K562 (cell line): ENCODE results near the gene RAB3GAP1. TPM values are rescaled to one million over a fixed set of nuclear protein-coding genes. Genes with fewer than 3 reads are reported as not detected.

ENCODE experiments used
- ATAC-seq: fragments of 200-7000 bp; cut with Tn5 transposase; 3 replicates; pipeline ENCODE4 v1.9.1; 2020; ENCODE audit warnings: moderate library complexity
- BruUV-seq: library from RNA; stranded (reverse); fragments of 400-500 nt; replicated peaks from 2 replicates; lab custom pipeline; 2021; lab: Mats Ljungman, UMichigan
- CTCF ChIA-PET: fragments of 300-600 bp; formaldehyde crosslinking; extraction: SDS; loops from one replicate; lab custom pipeline; 2021; ENCODE audit warnings: low intra/inter-chr PET ratio; lab: Yijun Ruan, JAX
- POLR2A ChIA-PET: fragments of 300-600, 350-650 bp; sonication (Branson Sonifier 250); formaldehyde crosslinking; extraction: SDS; loops from one replicate; lab custom pipeline; 2021; ENCODE audit warnings: antibody characterized with exemption, inconsistent platforms; lab: Yijun Ruan, JAX
- DNase-seq, 4 experiments: peaks; one replicate each; pipeline versions ENCODE4 v3.0.0 to v3.0.0-alpha.2; 2011 to 2018; ENCODE audit warnings: low spot score in 3 of 4, mixed read lengths in 3 of 4; ENCODE audit errors: extremely low read depth in 1 of 4
- FAIRE-seq: peaks from 2 replicates; lab custom pipeline; 2011; peaks lifted over from hg19 to GRCh38; lab: Jason Lieb, UNC
- H2AFZ ChIP-seq: 2 replicates; pipeline ENCODE4 v1.6.0; 2011; ENCODE audit warnings: low read depth, low read length, control low read depth, inconsistent platforms
- H3K27ac ChIP-seq: fragments of 200-600 bp; 3 replicates; pipeline ENCODE4 v1.8.0; 2011; ENCODE audit warnings: low read depth, mild to moderate bottlenecking, control low read depth, inconsistent platforms, low read length, moderate library complexity, mixed read lengths; ENCODE audit errors: extremely low read depth
- H3K27me3 ChIP-seq, 2 experiments: fragments of 300-600 bp in 1 of 2; 2 replicates in 1 of 2; 3 replicates in 1 of 2; pipeline versions ENCODE4 v1.6.0 to v1.8.0; 2011; ENCODE audit warnings: inconsistent platforms in 2 of 2, low read length in 2 of 2, mild to moderate bottlenecking in 1 of 2, mixed read lengths in 1 of 2, moderate library complexity in 1 of 2; ENCODE audit not compliant: control insufficient read depth in 2 of 2, insufficient read depth in 2 of 2
- H3K36me3 ChIP-seq: fragments of 300-600 bp; 3 replicates; pipeline ENCODE4 v1.8.0; 2011; ENCODE audit warnings: mild to moderate bottlenecking, low read length, inconsistent platforms; ENCODE audit not compliant: control insufficient read depth, insufficient read depth
- H3K4me1 ChIP-seq, 2 experiments: fragments of 200-600 bp in 1 of 2; replicated peaks in 1 of 2; 2 replicates in 1 of 2; 3 replicates in 1 of 2; pipeline versions ENCODE4 v1.5.1 to v1.8.0; 2011; ENCODE audit warnings: inconsistent platforms in 2 of 2, low read length in 2 of 2, mild to moderate bottlenecking in 1 of 2, mixed read lengths in 1 of 2, moderate library complexity in 1 of 2; ENCODE audit not compliant: control insufficient read depth in 2 of 2, insufficient read depth in 2 of 2
- H3K4me2 ChIP-seq: 2 replicates; pipeline ENCODE4 v1.6.1; 2011; ENCODE audit warnings: low read length, control low read depth, inconsistent platforms, mixed read lengths; ENCODE audit not compliant: insufficient read depth
- H3K4me3 ChIP-seq: fragments of 200-600 bp; sonication (generic), shearing (Covaris generic); 2 replicates; pipeline ENCODE4 v1.5.1; 2016; ENCODE audit warnings: control low read depth, inconsistent platforms
- H3K79me2 ChIP-seq: fragments of 200-600 bp; 3 replicates; pipeline ENCODE4 v1.8.0; 2011; ENCODE audit warnings: low read length, inconsistent platforms; ENCODE audit not compliant: control insufficient read depth, insufficient read depth
- H3K9ac ChIP-seq, 2 experiments: 2 replicates each; pipeline versions ENCODE4 v1.6.0 to v1.6.1; 2011; ENCODE audit warnings: low read depth in 2 of 2, low read length in 2 of 2, control low read depth in 1 of 2, inconsistent platforms in 1 of 2, mild to moderate bottlenecking in 1 of 2, mixed read lengths in 1 of 2; ENCODE audit not compliant: insufficient read depth in 1 of 2
- H3K9me1 ChIP-seq: one replicate; pipeline ENCODE4 v1.6.0; 2011; ENCODE audit warnings: inconsistent platforms, mild to moderate bottlenecking, low read length, moderate library complexity; ENCODE audit not compliant: control insufficient read depth, insufficient read depth
- H3K9me3 ChIP-seq: replicated peaks from 2 replicates; pipeline ENCODE4 v1.5.1; 2011; ENCODE audit warnings: low read depth, low read length, inconsistent platforms; ENCODE audit not compliant: control insufficient read depth, insufficient read depth
- H4K20me1 ChIP-seq: replicated peaks from 2 replicates; pipeline ENCODE4 v1.6.1; 2011; ENCODE audit warnings: low read length, inconsistent platforms, mixed read lengths; ENCODE audit not compliant: control insufficient read depth, insufficient read depth
- GTF2F1 ChIP-seq: IDR thresholded peaks from 2 replicates; pipeline ENCODE4 v1.6.1; 2011; ENCODE audit warnings: low read depth, low read length, improper control_type of control experiment
- MAZ ChIP-seq, 2 experiments: fragments of 450-650 bp in 1 of 2; sonication (generic) in 1 of 2; formaldehyde crosslinking; IDR thresholded peaks in 1 of 2; conservative IDR thresholded peaks in 1 of 2; 2 replicates each; pipeline versions ENCODE4 v1.4.0 to v1.5.0; 2020; ENCODE audit warnings: mild to moderate bottlenecking in 1 of 2, missing genetic modification reagents in 1 of 2
- SIN3A ChIP-seq, 2 experiments: fragments of 150-350 bp in 1 of 2; IDR thresholded peaks; 2 replicates each; pipeline ENCODE4 v1.6.1; 2011 to 2016; ENCODE audit warnings: borderline replicate concordance in 2 of 2, low read depth in 2 of 2, low read length in 2 of 2, mild to moderate bottlenecking in 2 of 2, moderate library complexity in 2 of 2; ENCODE audit not compliant: control insufficient read depth in 1 of 2
- ZFP36 ChIP-seq: fragments of 150-350 bp; IDR thresholded peaks from 2 replicates; pipeline ENCODE4 v1.6.1; 2018; ENCODE audit warnings: low read length, low read depth; ENCODE audit not compliant: partially characterized antibody
- WGBS: fragments of 100-300 bp; shearing (Covaris generic); methylation state at CpG from one replicate; pipeline ENCODE4 v1.1.6; 2016; ENCODE audit warnings: low coverage, mixed read lengths; ENCODE audit not compliant: insufficient coverage; ENCODE audit errors: missing lambda C conversion rate; 5-methylcytosine and 5-hydroxymethylcytosine counted together
- in situ Hi-C: fragments of 300-500 bp; cut with MboI; formaldehyde crosslinking; loops from 4 replicates; pipeline ENCODE4 v1.15.0; 2018; ENCODE audit warnings: inconsistent platforms, mixed read lengths
- intact Hi-C: fragments of 100-400 bp; cut with micrococcal nuclease; formaldehyde crosslinking; loops from 2 replicates; pipeline ENCODE4 v1.14.2; 2022
- polyA plus RNA-seq, 8 experiments: library from polyadenylated mRNA; depleted of rRNA in 4 of 8; stranded (reverse) in 5 of 8; unstranded in 3 of 8; fragments of >200 nt; fragmentation: Nextera tagmentation in 2 of 8; fragmentation: Illumina TruSeq in 1 of 8; extraction: Ambion mirVana in 2 of 8; extraction: Trizol in 1 of 8; gene quantifications; 2 replicates each; pipeline versions ENCODE4 v1.2.1 to v1.2.3, GENCODE V29; 2011 to 2014; ENCODE audit warnings: inconsistent platforms in 1 of 8, missing spikeins in 1 of 8
- total RNA-seq, 7 experiments: library from RNA; depleted of rRNA in 6 of 7; stranded (reverse); fragments of >200 nt in 6 of 7; fragmentation: Illumina TruSeq in 2 of 7; extraction: Trizol in 2 of 7; gene quantifications; 2 replicates each; pipeline versions ENCODE4 v1.2.1 to v1.2.3, GENCODE V29; 2011 to 2021; ENCODE audit warnings: low replicate concordance in 1 of 7

RAB3GAP1 gene
- total and polyA plus RNA-seq, 9 of the 15 experiments (the other 6 are each of a cell fraction or from before 2014, with no cell fraction given) = 15.5 to 48.6 (median 33.0) TPM

GRCh38 chr2:135066710-135067109 is 14.6 kb downstream of the RAB3GAP1 start:
- peaks cover 20% of the 10 kb centered on the region for H3K36me3 ChIP-seq
- H3K4me3 ChIP-seq = no peak overlapping the region
- 88% methylated on average over 1 of the region's 1 CpG for WGBS
- ChIA-PET POLR2A (interaction anchor here (1.1 kb wide), 1 partner anchor 27 kb away, joined by 3 read pairs; no protein-coding TSS in a partner anchor), CTCF (no interaction called here)
- no TSS peak for BruUV-seq
- no peak for FAIRE-seq
- no peak overlapping the region for H2AFZ ChIP-seq
- DNase-seq = no peak
- intact Hi-C loops = no loop called here
- ATAC-seq = no peak
- H3K9ac ChIP-seq = no peak overlapping the region
- in situ Hi-C loops = no loop called here
- H3K27ac ChIP-seq = no peak overlapping the region
- TF ChIP-seq GTF2F1 = no peak
- H3K9me1 ChIP-seq = no peaks in the 10 kb centered on the region
- no peaks in the 10 kb centered on the region for H3K27me3 ChIP-seq
- no peak overlapping the region for H3K4me2 ChIP-seq
- no peaks in the 10 kb centered on the region for H3K9me3 ChIP-seq
- H4K20me1 ChIP-seq = no peaks in the 10 kb centered on the region; the same call in 1 of the 2 replicates
- H3K4me1 ChIP-seq = no peaks in the 10 kb centered on the region
- peaks cover 70% of the 10 kb centered on the region for H3K79me2 ChIP-seq

DNA sequence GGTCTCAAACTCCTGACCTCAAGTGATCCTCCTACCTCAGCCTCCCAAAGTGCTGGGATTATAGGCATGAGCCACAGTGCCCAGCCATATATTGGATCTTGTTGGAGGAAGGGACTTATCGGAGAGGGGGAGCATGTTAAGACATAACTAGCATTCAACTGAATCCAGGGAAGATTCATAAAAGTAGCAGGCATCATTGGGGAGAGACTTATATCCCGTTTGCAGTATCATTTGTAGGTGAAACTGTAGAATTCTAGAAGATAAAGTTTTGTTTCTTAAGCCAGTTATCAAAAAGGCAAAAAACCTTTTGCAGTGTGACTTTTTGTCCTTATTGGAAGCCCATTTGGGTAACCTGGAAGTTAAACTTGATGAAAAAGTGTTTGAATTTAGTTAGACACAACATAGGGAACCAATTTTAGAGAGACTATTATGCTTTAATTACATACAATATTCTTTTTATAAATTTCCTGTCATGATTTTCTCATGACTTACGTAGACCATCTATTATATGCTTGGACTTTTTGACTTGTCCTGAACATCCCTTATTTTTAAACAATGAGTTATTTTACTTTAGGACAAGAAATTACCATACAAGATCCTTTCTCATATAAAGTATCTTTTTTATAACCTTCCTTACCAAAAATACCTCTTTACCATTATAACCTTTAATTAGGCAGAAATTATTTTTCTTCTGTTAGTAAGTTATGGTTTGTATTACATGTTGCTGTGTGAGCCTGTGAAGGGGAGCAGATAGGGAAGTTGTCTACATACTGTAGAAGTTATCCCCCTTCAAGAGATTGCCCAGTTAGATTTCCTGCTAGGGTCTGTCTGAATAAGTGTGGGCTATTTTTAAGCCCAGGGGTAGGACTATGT is 20.3 kb downstream of the RAB3GAP1 start:
- no peak for FAIRE-seq
- Histone ChIP-seq H2AFZ (no peak overlapping the region), H3K4me3 (no peak overlapping the region), H4K20me1 (no peaks in the 10 kb centered on the region; the same call in 1 of the 2 replicates), H3K4me2 (no peak overlapping the region), H3K9me3 (no peaks in the 10 kb centered on the region), H3K79me2 (peaks cover 31% of the 10 kb centered on the region), H3K9me1 (no peaks in the 10 kb centered on the region), H3K36me3 (peaks cover 3% of the 10 kb centered on the region; the same call in 1 of the 3 replicates), H3K27me3 (no peaks in the 10 kb centered on the region), H3K9ac (no peak overlapping the region), H3K27ac (no peak overlapping the region), H3K4me1 (no peaks in the 10 kb centered on the region)
- BruUV-seq = no TSS peak
- in situ Hi-C loops (no loop called here), intact Hi-C loops (no loop called here)
- DNase-seq = no peak
- CTCF ChIA-PET = no interaction called here
- 0 out of 3 replicates have a peak, but pooled peaks have one; percentile 18 for ATAC-seq
- POLR2A ChIA-PET = no interaction called here
- WGBS = 92% methylated on average over 3 of the region's 3 CpGs
- TF ChIP-seq MAZ (CRISPR knock-in tag; conservative IDR thresholded peaks at IDR 0.05 in 1 of 2, IDR thresholded peaks at IDR 0.05 in 1 of 2) (no peak), ZFP36 (peak; percentile 62), SIN3A (IDR thresholded peaks at IDR 0.05; ENCODE audit: borderline replicate concordance in 2 of 2, control insufficient read depth in 1 of 2, low read depth in 2 of 2, low read length in 2 of 2) (no peak)
